Testis (tissue), 2 donors: Measurements from ENCODE around the gene GSTT4.

Experiments used
- POLR2A ChIP-seq: fragments of 450-650 bp; IDR thresholded peaks from one replicate; pipeline ENCODE4 v1.6.1; 2017; ENCODE audit warnings: antibody characterized with exemption, mild to moderate bottlenecking, moderate library complexity
- TF ChIP-seq, protein P1 (sequence below), 3 experiments: fragments of 450-650 bp in 2 of 3; fragments of 200-600 bp in 1 of 3; sonication (generic) in 1 of 3; IDR thresholded peaks; one replicate each; pipeline ENCODE4 v1.5.1; 2016 to 2019; ENCODE audit warnings: antibody characterized with exemption in 3 of 3, mild to moderate bottlenecking in 2 of 3, moderate library complexity in 1 of 3

DNA sequence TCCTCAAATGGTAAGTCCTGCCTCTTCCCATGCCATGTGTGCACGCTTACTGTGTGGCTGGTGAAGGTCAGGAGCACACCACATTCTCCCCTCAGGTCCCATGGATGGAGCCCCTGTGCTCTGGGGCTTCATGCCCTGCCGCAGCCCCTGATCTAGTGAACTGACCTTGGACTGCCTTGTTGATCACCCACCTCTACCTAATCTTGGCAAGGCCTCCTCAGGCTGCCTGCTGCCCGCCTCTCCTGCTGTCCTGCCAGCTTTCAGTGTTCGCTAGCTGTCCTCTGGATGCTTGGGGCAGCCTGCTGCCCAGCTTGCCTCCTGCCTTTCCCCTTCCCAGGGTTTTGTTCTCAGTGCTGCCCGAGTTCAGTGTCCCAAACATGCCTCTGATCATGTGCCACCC, 44.0 kb upstream of the GSTT4 start:
- TF ChIP-seq, protein P1, sequence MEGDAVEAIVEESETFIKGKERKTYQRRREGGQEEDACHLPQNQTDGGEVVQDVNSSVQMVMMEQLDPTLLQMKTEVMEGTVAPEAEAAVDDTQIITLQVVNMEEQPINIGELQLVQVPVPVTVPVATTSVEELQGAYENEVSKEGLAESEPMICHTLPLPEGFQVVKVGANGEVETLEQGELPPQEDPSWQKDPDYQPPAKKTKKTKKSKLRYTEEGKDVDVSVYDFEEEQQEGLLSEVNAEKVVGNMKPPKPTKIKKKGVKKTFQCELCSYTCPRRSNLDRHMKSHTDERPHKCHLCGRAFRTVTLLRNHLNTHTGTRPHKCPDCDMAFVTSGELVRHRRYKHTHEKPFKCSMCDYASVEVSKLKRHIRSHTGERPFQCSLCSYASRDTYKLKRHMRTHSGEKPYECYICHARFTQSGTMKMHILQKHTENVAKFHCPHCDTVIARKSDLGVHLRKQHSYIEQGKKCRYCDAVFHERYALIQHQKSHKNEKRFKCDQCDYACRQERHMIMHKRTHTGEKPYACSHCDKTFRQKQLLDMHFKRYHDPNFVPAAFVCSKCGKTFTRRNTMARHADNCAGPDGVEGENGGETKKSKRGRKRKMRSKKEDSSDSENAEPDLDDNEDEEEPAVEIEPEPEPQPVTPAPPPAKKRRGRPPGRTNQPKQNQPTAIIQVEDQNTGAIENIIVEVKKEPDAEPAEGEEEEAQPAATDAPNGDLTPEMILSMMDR (IDR thresholded peaks at IDR 0.05), result no peak
- TF ChIP-seq POLR2A, result no peak
